Lung (tissue), 12 donors: Measurements from ENCODE around the gene FYN. TPM values are rescaled to one million over a fixed set of nuclear protein-coding genes. Genes with fewer than 3 reads are reported as not detected.

Experiments used
- ATAC-seq: fragments of 200-7000 bp; cut with Tn5 transposase; one replicate; pipeline ENCODE4 v1.9.1; 2020; ENCODE audit warnings: moderate number of reproducible peaks; ENCODE audit not compliant: insufficient read depth, low FRiP score
- DNase-seq, 3 donors: peaks; one replicate each; pipeline ENCODE4 v3.0.0-alpha.2; 2013 to 2017
- H3K27ac ChIP-seq, 2 donors: one replicate each; pipeline ENCODE4 v1.5.1; 2013; ENCODE audit warnings: mild to moderate bottlenecking in 2 of 2, moderate library complexity in 2 of 2, control low read depth in 1 of 2, inconsistent platforms in 1 of 2, low read depth in 1 of 2, low read length in 1 of 2
- H3K27me3 ChIP-seq, 3 donors: one replicate each; pipeline ENCODE4 v1.5.1; 2013; ENCODE audit warnings: low read length in 2 of 3; ENCODE audit not compliant: control insufficient read depth in 3 of 3, insufficient read depth in 3 of 3
- H3K36me3 ChIP-seq, 4 donors: one replicate each; pipeline ENCODE4 v1.5.1; 2013; ENCODE audit warnings: low read length in 4 of 4, mild to moderate bottlenecking in 1 of 4, moderate library complexity in 1 of 4; ENCODE audit not compliant: control insufficient read depth in 4 of 4, insufficient read depth in 4 of 4
- H3K4me1 ChIP-seq, 5 donors: one replicate each; pipeline ENCODE4 v1.5.1; 2013; ENCODE audit warnings: low read length in 5 of 5, mild to moderate bottlenecking in 2 of 5, moderate library complexity in 1 of 5; ENCODE audit not compliant: control insufficient read depth in 5 of 5, insufficient read depth in 5 of 5
- H3K4me3 ChIP-seq: one replicate; pipeline ENCODE4 v1.5.1; 2013; ENCODE audit warnings: mild to moderate bottlenecking, control low read depth, moderate library complexity
- H3K9ac ChIP-seq, 2 donors: one replicate each; pipeline ENCODE4 v1.5.1; 2013; ENCODE audit warnings: low read length in 2 of 2, control low read depth in 1 of 2; ENCODE audit not compliant: insufficient read depth in 1 of 2
- H3K9me3 ChIP-seq, 4 donors: one replicate each; pipeline ENCODE4 v1.5.1; 2013; ENCODE audit warnings: low read length in 3 of 4, mild to moderate bottlenecking in 1 of 4, moderate library complexity in 1 of 4; ENCODE audit not compliant: control insufficient read depth in 4 of 4, insufficient read depth in 3 of 4
- CTCF ChIP-seq: IDR thresholded peaks from 2 replicates; pipeline ENCODE4 v1.5.1; 2012; ENCODE audit warnings: mild to moderate bottlenecking; ENCODE audit errors: control extremely low read depth, extremely low read depth
- WGBS, 2 donors: extraction: QIAGEN DNeasy Blood & Tissue Kit; methylation state at CpG; one replicate each; pipeline ENCODE4 v1.1.7; 2013; 5-methylcytosine and 5-hydroxymethylcytosine counted together
- polyA plus RNA-seq, 2 donors: library from polyadenylated mRNA; stranded (reverse); fragments of 200-250 nt; gene quantifications; one replicate each; pipeline ENCODE4 v1.2.1, GENCODE V29; 2013
- total RNA-seq, 2 donors: library from RNA; depleted of rRNA in 1 of 2; stranded (reverse); fragments of >200 nt in 1 of 2; gene quantifications; one replicate each; pipeline ENCODE4 v1.2.1, GENCODE V29; 2014 to 2021
- donor health status: control.
- donor health status: control.
- donor health status: Bipolar disorder and iron deficiency.
- donor health status: healthy.
- donor health status: DM: yes; HTN: yes; CAD: no.

Gene FYN
- total and polyA plus RNA-seq, 4 donors = 27.3 to 157 (median 71.0) TPM

- no peak overlapping the region for H3K4me3 ChIP-seq
- 97 to 99% methylated on average over 2 of the region's 2 CpGs for WGBS, 2 donors
- H3K27me3 ChIP-seq = no peaks in the 10 kb centered on the region
- ATAC-seq (no peak), DNase-seq (no peak)
- no peaks in the 10 kb centered on the region for H3K9me3 ChIP-seq
- no peak for TF ChIP-seq CTCF
- H3K27ac ChIP-seq = no peak overlapping the region
- no peak overlapping the region for H3K9ac ChIP-seq
- peaks cover 0 to 4% (median 1%) of the 10 kb centered on the region in 4 donors for H3K36me3 ChIP-seq
- H3K4me1 ChIP-seq = peaks cover 0 to 21% (median 7%) of the 10 kb centered on the region in 5 donors
Observed at GRCh38 chr6:111768431-111768770, 104.9 kb downstream of the FYN start.

GRCh38 chr6:111767752-111768430, 105.4 kb downstream of the FYN start:
- Histone ChIP-seq H3K27ac (no peak overlapping the region), H3K4me1 (peaks cover 0 to 26% (median 7%) of the 10 kb centered on the region in 5 donors), H3K27me3 (no peaks in the 10 kb centered on the region), H3K9ac (no peak overlapping the region), H3K4me3 (no peak overlapping the region), H3K36me3 (peaks cover 0 to 4% (median 1%) of the 10 kb centered on the region in 4 donors), H3K9me3 (no peaks in the 10 kb centered on the region)
- DNase-seq (no peak), ATAC-seq (no peak)
- no peak for TF ChIP-seq CTCF
- WGBS, 2 donors = 61 to 65% methylated on average over 5 of the region's 5 CpGs

GRCh38 chr6:111766201-111766857, 106.9 kb downstream of the FYN start:
- WGBS, 2 donors = 69 to 71% methylated on average over 5 of the region's 5 CpGs

More at GRCh38 chr6:111766201-111766857, 106.9 kb downstream of the FYN start:
- Histone ChIP-seq H3K9me3 (no peaks in the 10 kb centered on the region), H3K4me3 (no peak overlapping the region), H3K4me1 (peaks cover 0 to 36% (median 9%) of the 10 kb centered on the region in 5 donors), H3K36me3 (peaks cover 0 to 4% (median under 1%) of the 10 kb centered on the region in 4 donors), H3K27ac (no peak overlapping the region), H3K9ac (no peak overlapping the region), H3K27me3 (no peaks in the 10 kb centered on the region)
- TF ChIP-seq CTCF = no peak
- DNase-seq (no peak), ATAC-seq (no peak)
